IgD-negative memory B cell (primary cell): ENCODE measurements around the gene MYLK2. TPM values are rescaled to one million over a fixed set of nuclear protein-coding genes. Genes with fewer than 3 reads are reported as not detected.

Experiments used
- H3K27ac Mint-ChIP-seq, 3 donors: one replicate each; pipeline ENCODE4 v1.8.0; 2020 to 2022; ENCODE audit warnings: mild to moderate bottlenecking in 3 of 3, mixed read lengths in 3 of 3, moderate library complexity in 1 of 3
- H3K27me3 Mint-ChIP-seq: one replicate; pipeline ENCODE4 v1.8.0; 2021; ENCODE audit warnings: mixed read lengths
- H3K36me3 Mint-ChIP-seq: one replicate; pipeline ENCODE4 v1.8.0; 2020; ENCODE audit warnings: mild to moderate bottlenecking, mixed read lengths
- H3K4me1 Mint-ChIP-seq, 3 donors: one replicate each; pipeline ENCODE4 v1.8.0; 2020 to 2022; ENCODE audit warnings: mixed read lengths in 3 of 3, mild to moderate bottlenecking in 1 of 3
- H3K4me3 Mint-ChIP-seq, 4 donors: one replicate each; pipeline ENCODE4 v1.8.0; 2020 to 2022; ENCODE audit warnings: mild to moderate bottlenecking in 4 of 4, mixed read lengths in 4 of 4, moderate library complexity in 3 of 4
- H3K9me3 Mint-ChIP-seq, 3 donors: one replicate each; pipeline ENCODE4 v1.8.0; 2020 to 2021; ENCODE audit warnings: mixed read lengths in 3 of 3, mild to moderate bottlenecking in 1 of 3
- polyA plus RNA-seq: library from polyadenylated mRNA; unstranded; fragments of 300-500 nt; fragmentation: Illumina TruSeq; gene quantifications from one replicate; pipeline ENCODE4 v1.2.3, GENCODE V29; 2021

MYLK2 gene
- polyA plus RNA-seq, 1 donor from 2014 or later = not detected

- no peak overlapping the region for H3K27ac Mint-ChIP-seq
- peaks cover 3% of the 10 kb centered on the region for H3K36me3 Mint-ChIP-seq
- peaks cover 0 to 14% (median 9%) of the 10 kb centered on the region in 3 donors for H3K4me1 Mint-ChIP-seq
- no peak overlapping the region for H3K4me3 Mint-ChIP-seq
- no peaks in the 10 kb centered on the region for H3K9me3 Mint-ChIP-seq
- peaks cover 3% of the 10 kb centered on the region for H3K27me3 Mint-ChIP-seq
Measured at GRCh38 chr20:31837896-31838397, 18.8 kb downstream of the MYLK2 start.

GRCh38 chr20:31838646-31839292 is 19.6 kb downstream of the MYLK2 start:
- Mint-ChIP-seq H3K4me3 (no peak overlapping the region), H3K9me3 (no peaks in the 10 kb centered on the region), H3K27ac (no peak overlapping the region), H3K27me3 (peaks cover 3% of the 10 kb centered on the region), H3K4me1 (peaks cover 0 to 11% (median 11%) of the 10 kb centered on the region in 3 donors), H3K36me3 (peaks cover 1% of the 10 kb centered on the region)

GRCh38 chr20:31839782-31840487 is 20.8 kb downstream of the MYLK2 start:
- no peak overlapping the region for H3K4me3 Mint-ChIP-seq
- peaks cover 3% of the 10 kb centered on the region for H3K27me3 Mint-ChIP-seq
- H3K4me1 Mint-ChIP-seq = peaks cover 0 to 11% (median 11%) of the 10 kb centered on the region in 3 donors
- peaks cover 1% of the 10 kb centered on the region for H3K36me3 Mint-ChIP-seq
- no peak overlapping the region for H3K27ac Mint-ChIP-seq
- no peaks in the 10 kb centered on the region for H3K9me3 Mint-ChIP-seq

- Mint-ChIP-seq H3K36me3 (peaks cover 1% of the 10 kb centered on the region), H3K27ac (no peak overlapping the region), H3K9me3 (no peaks in the 10 kb centered on the region), H3K27me3 (peaks cover 3% of the 10 kb centered on the region), H3K4me3 (no peak overlapping the region), H3K4me1 (peaks cover 0 to 7% (median 6%) of the 10 kb centered on the region in 3 donors)
Measured at GRCh38 chr20:31840906-31841816, 22.0 kb downstream of the MYLK2 start.

GRCh38 chr20:31841928-31842327 is 22.8 kb downstream of the MYLK2 start:
- Mint-ChIP-seq H3K4me3 (peak overlapping the region in 1 of 4 donors; percentile 21), H3K27me3 (no peaks in the 10 kb centered on the region), H3K27ac (no peak overlapping the region), H3K4me1 (peaks cover 0 to 3% (median 2%) of the 10 kb centered on the region in 3 donors), H3K36me3 (peaks cover 1% of the 10 kb centered on the region), H3K9me3 (no peaks in the 10 kb centered on the region)

GRCh38 chr20:31842471-31843157 is 23.5 kb downstream of the MYLK2 start:
- Mint-ChIP-seq H3K4me3 (no peak overlapping the region), H3K27ac (no peak overlapping the region), H3K36me3 (peaks cover 1% of the 10 kb centered on the region), H3K27me3 (no peaks in the 10 kb centered on the region), H3K9me3 (no peaks in the 10 kb centered on the region), H3K4me1 (peaks cover 0 to 3% (median 2%) of the 10 kb centered on the region in 3 donors)

GRCh38 chr20:31843288-31843687 is 24.1 kb downstream of the MYLK2 start:
- Mint-ChIP-seq H3K36me3 (peaks cover 1% of the 10 kb centered on the region), H3K9me3 (no peaks in the 10 kb centered on the region), H3K27me3 (no peaks in the 10 kb centered on the region), H3K4me1 (peaks cover 0 to 3% (median 2%) of the 10 kb centered on the region in 3 donors), H3K4me3 (no peak overlapping the region), H3K27ac (no peak overlapping the region)

- Mint-ChIP-seq H3K27ac (no peak overlapping the region), H3K27me3 (no peaks in the 10 kb centered on the region), H3K4me3 (no peak overlapping the region), H3K4me1 (peaks cover 0 to 3% (median 2%) of the 10 kb centered on the region in 3 donors), H3K9me3 (no peaks in the 10 kb centered on the region), H3K36me3 (peaks cover 1% of the 10 kb centered on the region)
Measured at GRCh38 chr20:31843881-31844280, 24.7 kb downstream of the MYLK2 start.

- H3K9me3 Mint-ChIP-seq = no peaks in the 10 kb centered on the region
- H3K36me3 Mint-ChIP-seq = peaks cover 1% of the 10 kb centered on the region
- no peak overlapping the region for H3K4me3 Mint-ChIP-seq
- no peak overlapping the region for H3K27ac Mint-ChIP-seq
- H3K27me3 Mint-ChIP-seq = no peaks in the 10 kb centered on the region
- H3K4me1 Mint-ChIP-seq = peaks cover 0 to 3% (median 2%) of the 10 kb centered on the region in 3 donors
Measured at GRCh38 chr20:31844737-31845299, 25.7 kb downstream of the MYLK2 start.

- H3K9me3 Mint-ChIP-seq = no peaks in the 10 kb centered on the region
- peaks cover 0 to 3% (median 2%) of the 10 kb centered on the region in 3 donors for H3K4me1 Mint-ChIP-seq
- no peak within 1 kb of the TSS for H3K27ac Mint-ChIP-seq
- peaks cover 1% of the 10 kb centered on the region for H3K36me3 Mint-ChIP-seq
- H3K4me3 Mint-ChIP-seq = no peak within 1 kb of the TSS
- no peaks in the 10 kb centered on the region for H3K27me3 Mint-ChIP-seq
Measured at GRCh38 chr20:31845300-31845863, 26.2 kb downstream of the MYLK2 start, which contains the start of gene FOXS1. Gene FOXS1 (minus strand): TSS chr20:31845604. CDS start chr20:31845542, 62 bp downstream.

GRCh38 chr20:31846793-31847138 is 27.6 kb downstream of the MYLK2 start:
- Mint-ChIP-seq H3K36me3 (peaks cover 1% of the 10 kb centered on the region), H3K4me3 (no peak overlapping the region), H3K9me3 (no peaks in the 10 kb centered on the region), H3K27ac (no peak overlapping the region), H3K27me3 (no peaks in the 10 kb centered on the region), H3K4me1 (peaks cover 0 to 3% (median 2%) of the 10 kb centered on the region in 3 donors)

- no peaks in the 10 kb centered on the region for H3K4me1 Mint-ChIP-seq
- no peaks in the 10 kb centered on the region for H3K36me3 Mint-ChIP-seq
- no peaks in the 10 kb centered on the region for H3K27me3 Mint-ChIP-seq
- H3K4me3 Mint-ChIP-seq = no peak overlapping the region
- H3K9me3 Mint-ChIP-seq = no peaks in the 10 kb centered on the region
- H3K27ac Mint-ChIP-seq = no peak overlapping the region
Measured at GRCh38 chr20:31848088-31848999, 29.2 kb downstream of the MYLK2 start.

- H3K27ac Mint-ChIP-seq = no peak overlapping the region
- H3K4me3 Mint-ChIP-seq = no peak overlapping the region
- peaks cover 3% of the 10 kb centered on the region for H3K27me3 Mint-ChIP-seq
- H3K36me3 Mint-ChIP-seq = no peaks in the 10 kb centered on the region
- no peaks in the 10 kb centered on the region for H3K9me3 Mint-ChIP-seq
- H3K4me1 Mint-ChIP-seq = no peaks in the 10 kb centered on the region
Measured at GRCh38 chr20:31849306-31849930, 30.3 kb downstream of the MYLK2 start.
